H54 (cell line): ENCODE results near the gene TNS3.

ENCODE experiments used
- DNase-seq: peaks from one replicate; pipeline ENCODE4 v3.0.0; 2011; ENCODE audit warnings: low spot score, mixed read lengths; ENCODE audit not compliant: insufficient read length
- FAIRE-seq: peaks from 3 replicates; lab custom pipeline; 2011; peaks lifted over from hg19 to GRCh38; lab: Jason Lieb, UNC
- POLR2A ChIP-seq: IDR thresholded peaks from 2 replicates; pipeline ENCODE4 v1.6.1; 2011; ENCODE audit warnings: low read depth, mild to moderate bottlenecking, low read length

The TNS3 gene

GRCh38 chr7:47377741-47378140 is 204.2 kb downstream of the TNS3 start:
- FAIRE-seq (no peak), DNase-seq (no peak)
- TF ChIP-seq POLR2A: no peak

DNA sequence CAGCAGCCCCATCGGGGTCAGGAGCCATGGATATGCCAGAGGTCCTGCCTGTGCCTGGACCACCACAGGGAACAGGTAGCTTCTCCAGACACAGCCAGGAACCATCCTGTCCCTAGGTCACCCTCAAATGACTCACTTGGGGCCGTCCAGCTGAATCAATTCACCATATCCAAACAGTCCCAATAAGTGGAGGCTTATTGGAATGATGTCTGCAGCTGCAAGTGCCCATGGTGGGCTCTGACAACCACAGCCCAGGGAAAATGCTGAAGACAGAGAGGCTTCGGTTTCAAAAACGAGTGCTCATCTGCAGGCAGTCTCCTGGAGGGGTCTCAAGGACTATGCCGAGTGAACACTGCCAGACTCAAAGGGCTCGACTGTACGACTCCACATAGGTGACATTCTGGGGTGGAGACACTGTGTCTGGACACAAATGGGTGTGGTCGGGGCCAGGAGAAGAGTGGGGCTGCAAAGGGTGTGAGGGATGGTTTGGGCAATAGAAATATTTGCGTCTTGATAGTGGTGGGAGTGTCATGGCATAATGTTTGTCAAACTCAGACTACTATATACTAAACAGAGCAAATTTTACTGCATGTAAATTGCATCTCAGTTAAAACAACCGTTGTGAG is 204.8 kb downstream of the TNS3 start:
- DNase-seq (no peak), FAIRE-seq (no peak)
- no peak for TF ChIP-seq POLR2A

- TF ChIP-seq POLR2A: no peak
- FAIRE-seq (no peak), DNase-seq (no peak)
Observed at GRCh38 chr7:47375121-47375938, 206.6 kb downstream of the TNS3 start.

DNA sequence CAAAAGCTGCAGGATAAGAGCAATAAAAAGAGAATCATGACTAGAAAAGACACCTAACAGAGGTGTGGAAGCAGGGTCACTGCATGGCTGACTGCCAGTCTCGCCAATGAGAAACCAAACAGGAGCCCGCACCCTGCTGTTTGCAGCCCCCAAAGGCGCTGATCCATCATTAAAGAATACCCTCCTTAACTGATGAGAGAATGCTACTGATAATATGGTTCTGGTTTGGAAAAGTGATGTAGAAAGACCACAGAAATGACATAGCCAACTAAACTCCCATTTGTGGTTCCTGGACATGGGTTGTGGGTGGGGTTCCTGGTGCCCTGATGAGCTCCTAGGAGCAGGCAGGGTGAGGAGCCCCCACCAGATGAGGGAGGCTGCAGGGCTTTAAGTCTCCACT is 207.4 kb downstream of the TNS3 start:
- no peak for FAIRE-seq
- TF ChIP-seq POLR2A: no peak
- DNase-seq: no peak

DNA sequence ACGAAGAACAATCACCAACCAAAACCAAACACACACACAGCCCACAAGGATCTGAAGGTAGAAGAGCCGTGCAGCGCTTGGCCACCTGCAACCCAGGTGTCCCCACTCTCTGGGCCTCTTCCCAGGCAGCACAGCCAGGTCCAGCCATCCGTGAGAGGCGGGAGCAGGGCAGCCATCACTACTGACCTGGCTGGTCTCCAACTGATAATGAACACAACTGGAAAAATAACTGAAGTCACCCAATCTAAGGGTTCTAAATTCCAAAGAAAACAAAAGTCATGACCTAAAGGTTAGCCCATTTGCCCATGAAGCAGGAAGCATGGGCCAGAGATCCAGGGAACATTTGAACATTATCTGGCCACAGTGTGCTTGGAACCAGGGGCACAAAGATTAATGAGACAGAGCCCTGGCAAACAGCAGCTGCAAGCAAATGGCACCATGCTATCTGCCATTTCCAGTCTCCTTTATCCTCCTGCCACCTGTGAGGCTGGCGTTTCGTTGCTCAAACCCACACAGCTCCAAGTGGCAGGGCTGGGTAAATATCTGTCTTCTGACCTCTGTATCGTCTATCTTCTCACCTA is 207.9 kb downstream of the TNS3 start:
- FAIRE-seq (no peak), DNase-seq (no peak)

GRCh38 chr7:47371733-47372368 is 210.1 kb downstream of the TNS3 start:
- FAIRE-seq (no peak), DNase-seq (no peak)
- TF ChIP-seq POLR2A: no peak

More for the DNA sequence above, 207.9 kb downstream of the TNS3 start:
- TF ChIP-seq POLR2A: no peak

DNA sequence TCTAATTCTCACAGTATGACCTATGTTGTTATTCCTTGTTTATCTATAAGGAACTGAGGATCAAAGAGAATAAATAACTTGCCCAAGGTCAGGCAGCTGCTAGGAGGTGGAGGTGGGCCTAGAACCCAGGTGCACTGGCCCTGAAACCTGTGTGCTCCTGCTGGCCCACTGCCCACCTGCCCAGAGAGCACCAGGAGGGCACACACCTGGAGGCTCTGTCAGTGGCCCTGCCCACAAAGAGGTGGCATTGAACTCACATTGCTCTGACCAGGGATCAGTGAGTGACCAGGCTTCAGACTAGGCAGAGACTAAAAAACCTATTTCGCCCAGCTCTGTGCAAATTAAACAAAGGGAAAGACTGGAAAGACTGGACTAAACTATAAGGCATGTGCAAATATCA is 210.6 kb downstream of the TNS3 start:
- no peak for TF ChIP-seq POLR2A
- no peak for DNase-seq

GRCh38 chr7:47370461-47371042 is 211.4 kb downstream of the TNS3 start:
- no peak for FAIRE-seq
- no peak for DNase-seq
- TF ChIP-seq POLR2A: no peak

More for the DNA sequence above, 210.6 kb downstream of the TNS3 start:
- no peak for FAIRE-seq

GRCh38 chr7:47369736-47370135 is 212.2 kb downstream of the TNS3 start:
- FAIRE-seq (no peak), DNase-seq (no peak)
- no peak for TF ChIP-seq POLR2A

- no peak for DNase-seq
- TF ChIP-seq POLR2A: no peak
- no peak for FAIRE-seq
Observed at GRCh38 chr7:47368190-47368812, 213.6 kb downstream of the TNS3 start.

DNA sequence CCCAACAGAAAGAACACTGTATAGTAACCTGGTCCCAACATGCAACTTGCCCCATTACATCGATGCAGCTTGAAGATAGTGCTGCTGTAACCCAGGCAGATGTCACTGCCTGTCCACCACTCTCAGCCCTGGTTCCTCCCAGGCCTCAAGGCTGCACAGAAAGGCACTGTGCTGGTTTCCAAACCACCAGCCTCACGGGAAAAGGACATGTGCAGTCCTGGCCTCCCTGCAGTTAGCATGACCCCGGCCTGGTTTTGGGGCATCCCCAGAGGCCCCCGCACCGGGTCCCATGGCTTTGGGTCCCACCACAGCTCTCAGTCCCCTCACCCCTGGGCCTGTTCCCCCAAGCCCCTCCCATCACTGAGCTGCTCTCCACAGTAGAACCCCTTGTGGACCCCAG is 214.5 kb downstream of the TNS3 start:
- no peak for DNase-seq
- no peak for TF ChIP-seq POLR2A
- FAIRE-seq: no peak

- no peak for TF ChIP-seq POLR2A
- no peak for FAIRE-seq
Observed at GRCh38 chr7:47366960-47367359, 215.0 kb downstream of the TNS3 start.

GRCh38 chr7:47366211-47366610 is 215.7 kb downstream of the TNS3 start:
- FAIRE-seq (no peak), DNase-seq (no peak)
- TF ChIP-seq POLR2A: no peak

More at GRCh38 chr7:47366960-47367359, 215.0 kb downstream of the TNS3 start:
- no peak for DNase-seq
